ENCODE measurements around the gene KCNJ15. TPM values are rescaled to one million over a fixed set of nuclear protein-coding genes. Genes with fewer than 3 reads are reported as not detected.
A peak's percentile ranks its signal among the peaks of the same experiment; 100 is the strongest.

Gene KCNJ15
- total and polyA plus RNA-seq, 2 of the 4 experiments (the other 2 are of a cell fraction), result under 0.01 to 0.07 TPM

- no peaks in the 10 kb centered on the region for H3K36me3 ChIP-seq (ENCODE audit: control insufficient read depth, insufficient read depth, low read length)
- no peak overlapping the region for H2BK5ac ChIP-seq (ENCODE audit: low read depth, low read length, poor library complexity, severe bottlenecking)
- intact Hi-C loops (cut with micrococcal nuclease), result loop anchor here (5.0 kb wide), 1 partner anchor 718 kb away; no protein-coding TSS in a partner anchor
- H3K9me1 ChIP-seq (ENCODE audit: insufficient read depth, low read length), result peaks cover 17% of the 10 kb centered on the region
- H3K56ac ChIP-seq (ENCODE audit: extremely low read depth, insufficient read depth, low read length), result no peak overlapping the region
- H3K27me3 ChIP-seq (ENCODE audit: control insufficient read depth, insufficient read depth, low read length), result no peaks in the 10 kb centered on the region
- TF ChIP-seq CEBPB (IDR thresholded peaks at IDR 0.05; ENCODE audit: low read depth, low read length) (no peak), MAFK (IDR thresholded peaks at IDR 0.05; ENCODE audit: low read depth, low read length) (peak; percentile 98), RAD21 (IDR thresholded peaks at IDR 0.05; ENCODE audit: low read length) (no peak)
- CTCF ChIA-PET, result no interaction called here
- H3K4me2 ChIP-seq (ENCODE audit: low read depth, low read length), result no peak overlapping the region
- H2BK15ac ChIP-seq (ENCODE audit: low read depth, low read length), result peak overlapping the region; percentile 4; the same call in 1 of the 3 replicates
- H4K20me1 ChIP-seq (ENCODE audit: insufficient read depth, low read length), result no peaks in the 10 kb centered on the region
- H4K91ac ChIP-seq (ENCODE audit: insufficient read depth, low read depth, low read length), result no peak overlapping the region
- H3K4me3 ChIP-seq (ENCODE audit: insufficient read depth, low read depth, low read length), result no peak overlapping the region
- no peak overlapping the region for H3K18ac ChIP-seq (ENCODE audit: low read depth, low read length)
- no peak overlapping the region for H3K14ac ChIP-seq (replicated peaks; ENCODE audit: low read depth, low read length)
- H2BK120ac ChIP-seq (ENCODE audit: low read depth, low read length), result 0 out of 2 replicates have a peak overlapping the region, but pooled peaks have one; percentile 66
- no peaks in the 10 kb centered on the region for H3K79me1 ChIP-seq (ENCODE audit: low read depth in 1 of 2, low read length in 2 of 2)
- H2AFZ ChIP-seq (replicated peaks; ENCODE audit: low read length, poor library complexity), result no peak overlapping the region
- no peak overlapping the region for H4K8ac ChIP-seq (ENCODE audit: low read depth in 2 of 2, low read length in 2 of 2)
- no peak for ATAC-seq (ENCODE audit: low read depth)
- 0 out of 2 replicates have a peak overlapping the region, but pooled peaks have one; percentile 17 for H3K4ac ChIP-seq (ENCODE audit: low read depth, low read length)
- no peak for DNase-seq
- no peaks in the 10 kb centered on the region for H3K9me3 ChIP-seq (ENCODE audit: control insufficient read depth, insufficient read depth, low read length)
- dilution Hi-C loops (cut with HindIII; ENCODE audit: low sequenced_read_pairs, unreplicated experiment), result no loop called here
- BruUV-seq (replicated peaks), result no TSS peak
- in situ Hi-C loops (cut with MboI; ENCODE audit: low sequenced_read_pairs), result no loop called here
- H3K4me1 ChIP-seq (ENCODE audit: control insufficient read depth, insufficient read depth, low read length), result peaks cover 15% of the 10 kb centered on the region
- H3K27ac ChIP-seq (ENCODE audit: insufficient read depth, low read length), result no peak overlapping the region
- no CpG with 5 or more reads among the region's 3 CpGs for WGBS, 2 experiments (ENCODE audit: extremely low coverage in 2 of 2, insufficient read length in 1 of 2)
- H2BK20ac ChIP-seq (ENCODE audit: low read depth, low read length), result no peak overlapping the region
- peak overlapping the region; percentile 92 for H2AK5ac ChIP-seq (ENCODE audit: low read depth, low read length)
- H4K5ac ChIP-seq (ENCODE audit: low read depth, low read length), result no peak overlapping the region
- H2AK9ac ChIP-seq (replicated peaks; ENCODE audit: low read depth, low read length, poor library complexity), result no peak overlapping the region
- no peak overlapping the region for H3K23ac ChIP-seq (ENCODE audit: low read depth, low read length)
- no peak overlapping the region for H3K9ac ChIP-seq (ENCODE audit: low read depth, low read length)
- POLR2A ChIA-PET (ENCODE audit: unreplicated experiment), result no interaction called here
Observed at GRCh38 chr21:38298832-38299231, 42.0 kb downstream of the KCNJ15 start.

Data from IMR-90 (cell line).